GM19043 (cell line): Measurements from ENCODE around the gene CDH24.

ENCODE experiments used
- ATAC-seq: cut with Tn5 transposase; IDR thresholded peaks from one replicate; pipeline ENCODE4 v1.9.1; 2021; ENCODE audit warnings: low read depth; ENCODE audit not compliant: unreplicated experiment

CDH24 gene

DNA sequence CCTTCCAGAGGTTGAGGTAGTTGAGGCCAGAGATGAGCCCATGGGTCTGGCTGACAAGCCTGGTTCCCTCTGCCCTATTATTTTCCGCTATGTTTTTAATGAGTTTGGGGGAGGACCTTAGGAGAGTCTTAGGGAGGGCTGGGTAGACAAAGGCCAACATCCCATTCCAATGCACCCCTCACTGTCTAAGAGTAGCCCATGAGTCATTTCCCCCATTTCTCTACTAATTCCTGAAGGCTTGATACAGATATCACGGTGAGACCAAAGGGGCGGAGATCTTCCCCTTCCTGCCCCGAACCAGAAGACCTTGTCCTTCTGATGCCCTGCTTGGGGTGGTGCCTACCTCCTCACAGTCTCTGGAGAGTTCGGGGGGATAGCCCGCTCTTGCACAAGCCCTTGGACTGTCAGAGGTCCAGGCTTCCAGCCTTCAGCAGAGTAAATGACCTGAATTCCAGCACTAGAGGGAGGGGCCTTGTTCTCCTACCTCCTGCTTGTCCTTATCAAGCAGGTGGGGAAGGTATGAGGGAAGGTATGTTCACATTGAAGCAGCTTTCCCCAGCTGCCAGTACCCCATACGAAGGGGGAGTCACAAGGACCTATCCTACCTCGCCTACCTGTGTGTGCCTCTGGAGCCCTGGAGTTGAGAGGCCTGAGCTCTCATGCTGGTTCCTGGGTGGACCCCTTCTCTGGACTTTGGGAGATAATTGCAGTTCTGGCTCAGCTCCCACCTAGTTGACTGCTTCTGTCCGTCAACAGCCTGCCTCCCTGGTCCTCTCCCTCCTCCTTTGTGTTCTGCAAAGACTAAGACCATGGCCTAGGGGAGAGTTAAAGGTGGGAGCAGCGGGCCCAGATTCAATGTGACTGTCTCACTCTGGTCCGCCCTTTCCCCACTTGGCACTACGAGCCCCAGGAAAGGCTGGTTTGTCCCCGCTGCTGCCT, 11.6 kb downstream of the CDH24 start:
- no peak for ATAC-seq

DNA sequence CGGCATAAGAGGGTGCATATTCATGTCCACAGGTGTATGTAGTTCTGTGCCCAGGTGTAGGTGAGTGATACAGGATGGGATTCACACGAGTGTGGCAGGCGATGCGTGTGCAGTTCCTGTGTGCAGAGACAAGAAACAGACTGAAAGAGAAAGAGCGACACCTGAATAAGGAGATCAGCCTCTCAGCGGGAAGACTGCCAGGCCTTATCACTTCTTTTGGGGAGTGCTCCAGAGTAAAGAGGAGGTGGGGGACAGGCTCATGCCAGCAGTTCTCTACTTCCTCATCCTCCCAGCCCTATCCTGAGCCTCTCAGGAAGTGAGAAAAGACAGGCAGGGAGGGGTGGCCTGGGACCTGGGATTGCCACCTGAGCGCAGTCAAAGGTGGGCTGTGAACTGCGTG, 12.5 kb downstream of the CDH24 start:
- ATAC-seq: no peak

DNA sequence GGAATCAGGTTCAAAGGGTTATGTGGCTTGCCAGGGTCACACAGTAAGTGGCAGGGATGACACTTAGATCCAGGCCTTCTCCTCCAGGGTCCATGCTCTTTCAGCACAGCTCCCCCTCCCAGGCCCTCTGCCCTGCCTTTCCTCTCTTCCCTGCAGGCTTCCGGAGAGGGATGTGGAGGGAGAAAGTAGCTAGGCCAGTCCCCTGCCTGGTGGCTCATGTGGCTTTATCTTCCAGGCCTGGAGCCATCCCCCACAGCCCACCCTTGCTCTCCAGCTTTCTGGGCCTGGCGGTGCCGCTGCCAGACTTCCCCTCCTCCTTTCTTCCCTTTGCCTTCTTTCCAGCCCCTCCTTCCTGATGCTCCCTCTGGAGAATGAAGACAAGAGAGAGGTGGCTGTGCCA, 13.6 kb downstream of the CDH24 start:
- no peak for ATAC-seq

DNA sequence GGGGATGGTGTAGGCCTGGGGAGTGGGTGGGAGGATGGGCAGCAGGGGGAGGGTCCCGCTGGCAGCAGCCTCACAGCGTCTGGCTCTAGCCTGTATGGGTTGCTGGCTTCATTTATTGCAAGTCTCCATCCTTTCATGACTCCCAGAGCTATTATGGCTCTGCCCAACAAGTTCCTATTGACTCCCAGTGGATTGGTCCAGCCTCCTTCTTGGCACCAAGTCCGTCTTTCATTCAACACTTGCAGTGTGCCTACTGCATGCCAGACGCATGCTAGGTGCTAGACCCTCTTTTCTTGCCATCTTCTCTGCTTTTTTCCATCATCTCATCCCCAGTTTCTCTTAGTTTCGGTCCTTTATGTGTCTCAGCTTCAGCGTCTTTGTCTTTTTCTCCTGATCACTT, 14.2 kb downstream of the CDH24 start:
- no peak for ATAC-seq

DNA sequence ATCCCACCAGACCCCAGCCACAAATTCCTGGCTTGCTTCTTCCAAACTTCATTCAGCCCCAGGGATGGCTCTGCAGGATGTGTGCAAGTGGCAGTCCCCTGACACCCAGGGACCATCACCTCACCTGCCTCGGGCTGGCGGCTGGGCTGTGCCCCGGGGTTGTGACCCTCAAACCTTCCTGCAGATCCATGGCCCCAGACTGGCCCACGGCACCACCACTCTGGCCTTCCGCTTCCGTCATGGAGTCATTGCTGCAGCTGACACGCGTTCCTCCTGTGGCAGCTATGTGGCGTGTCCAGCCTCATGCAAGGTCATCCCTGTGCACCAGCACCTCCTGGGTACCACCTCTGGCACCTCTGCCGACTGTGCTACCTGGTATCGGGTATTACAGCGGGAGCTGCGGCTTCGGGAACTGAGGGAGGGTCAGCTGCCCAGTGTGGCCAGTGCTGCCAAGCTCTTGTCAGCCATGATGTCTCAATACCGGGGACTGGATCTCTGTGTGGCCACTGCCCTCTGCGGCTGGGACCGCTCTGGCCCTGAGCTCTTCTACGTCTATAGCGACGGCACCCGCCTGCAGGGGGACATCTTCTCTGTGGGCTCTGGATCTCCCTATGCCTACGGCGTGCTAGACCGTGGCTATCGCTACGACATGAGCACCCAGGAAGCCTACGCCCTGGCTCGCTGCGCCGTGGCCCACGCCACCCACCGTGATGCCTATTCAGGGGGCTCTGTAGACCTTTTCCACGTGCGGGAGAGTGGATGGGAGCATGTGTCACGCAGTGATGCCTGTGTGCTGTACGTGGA, 15.0 kb downstream of the CDH24 start, which contains the start of gene PSMB11:
PSMB11 (plus strand) TSS at position 51 of the 804 bp plus-strand sequence; CDS start at position 65, 14 bp downstream.
- ATAC-seq: no peak

DNA sequence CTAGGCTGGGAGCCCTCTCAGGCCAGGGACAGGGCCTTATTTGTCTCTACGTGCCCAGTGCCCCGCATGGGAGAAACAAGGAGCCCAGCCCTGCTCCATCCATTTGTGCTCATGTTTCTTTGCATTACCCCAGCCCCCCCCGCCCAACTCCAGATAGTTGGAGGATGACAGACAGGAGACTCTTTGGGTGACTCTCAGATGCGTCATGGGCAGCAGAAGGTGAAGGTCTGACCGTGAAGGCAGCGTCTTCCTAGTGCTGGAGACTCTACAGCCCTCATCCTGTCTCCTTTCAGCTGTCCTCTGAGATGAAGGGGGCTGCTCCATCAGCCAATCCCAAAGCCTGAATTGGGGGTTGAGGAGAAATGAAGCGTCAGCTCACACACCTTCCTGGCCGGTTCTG, 15.6 kb downstream of the CDH24 start:
- ATAC-seq: no peak

DNA sequence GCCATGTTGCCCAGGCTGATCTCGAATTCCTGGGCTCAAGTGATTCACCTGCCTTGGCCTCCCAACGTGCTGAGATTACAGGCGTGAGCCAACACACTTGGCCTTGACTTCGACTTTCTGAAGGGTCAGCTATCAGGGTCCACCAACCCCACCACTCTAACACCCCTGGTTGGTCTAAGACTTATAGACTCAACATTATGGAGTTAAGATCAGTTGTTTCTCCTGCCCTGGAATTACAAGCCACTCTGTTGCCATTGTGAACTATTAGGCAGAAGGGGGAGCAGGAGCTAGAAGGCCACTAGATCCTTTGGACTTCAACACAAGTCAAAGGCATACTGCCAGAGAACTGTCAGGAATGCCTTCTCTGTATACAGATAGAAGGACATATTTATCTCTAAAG, 17.2 kb downstream of the CDH24 start:
- no peak for ATAC-seq

DNA sequence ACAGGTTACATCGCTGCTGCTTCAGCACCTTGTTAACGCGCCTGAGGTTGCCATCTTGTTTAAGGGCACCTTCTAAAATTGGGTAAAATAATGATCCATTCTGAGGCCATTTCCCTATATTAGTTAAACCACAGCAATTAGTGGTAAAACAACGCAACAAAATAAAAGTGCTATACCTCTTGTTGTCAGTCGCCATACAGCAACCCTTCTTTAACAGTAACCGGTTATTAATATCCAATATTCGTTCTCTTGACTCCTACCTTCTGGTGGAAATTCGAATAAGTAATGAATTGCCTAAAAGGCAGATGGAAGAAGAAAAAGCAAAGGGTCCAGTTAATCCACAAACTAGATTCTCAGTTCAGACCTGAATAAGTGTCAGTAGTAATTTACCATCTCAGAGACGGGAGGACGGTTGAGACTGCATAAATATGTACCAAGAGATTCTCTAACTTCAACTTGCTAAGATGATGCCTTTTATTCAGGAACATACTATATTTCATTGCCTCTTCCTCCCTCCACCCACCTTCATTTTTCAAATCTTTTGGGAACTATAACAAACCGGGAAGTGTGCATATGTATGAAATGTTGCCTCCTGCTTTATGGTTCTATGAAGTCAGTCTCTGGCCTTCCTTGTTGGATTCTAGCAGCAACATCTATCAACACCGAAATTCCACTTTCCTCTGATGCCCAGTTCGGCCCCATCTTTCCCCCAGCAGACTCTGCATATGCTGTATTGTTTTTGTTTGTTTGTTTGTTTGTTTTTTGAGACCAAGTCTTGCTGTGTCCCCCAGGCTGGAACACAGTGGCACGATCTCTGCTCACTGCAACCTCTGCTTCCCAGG, 21.8 kb downstream of the CDH24 start:
- ATAC-seq: no peak

DNA sequence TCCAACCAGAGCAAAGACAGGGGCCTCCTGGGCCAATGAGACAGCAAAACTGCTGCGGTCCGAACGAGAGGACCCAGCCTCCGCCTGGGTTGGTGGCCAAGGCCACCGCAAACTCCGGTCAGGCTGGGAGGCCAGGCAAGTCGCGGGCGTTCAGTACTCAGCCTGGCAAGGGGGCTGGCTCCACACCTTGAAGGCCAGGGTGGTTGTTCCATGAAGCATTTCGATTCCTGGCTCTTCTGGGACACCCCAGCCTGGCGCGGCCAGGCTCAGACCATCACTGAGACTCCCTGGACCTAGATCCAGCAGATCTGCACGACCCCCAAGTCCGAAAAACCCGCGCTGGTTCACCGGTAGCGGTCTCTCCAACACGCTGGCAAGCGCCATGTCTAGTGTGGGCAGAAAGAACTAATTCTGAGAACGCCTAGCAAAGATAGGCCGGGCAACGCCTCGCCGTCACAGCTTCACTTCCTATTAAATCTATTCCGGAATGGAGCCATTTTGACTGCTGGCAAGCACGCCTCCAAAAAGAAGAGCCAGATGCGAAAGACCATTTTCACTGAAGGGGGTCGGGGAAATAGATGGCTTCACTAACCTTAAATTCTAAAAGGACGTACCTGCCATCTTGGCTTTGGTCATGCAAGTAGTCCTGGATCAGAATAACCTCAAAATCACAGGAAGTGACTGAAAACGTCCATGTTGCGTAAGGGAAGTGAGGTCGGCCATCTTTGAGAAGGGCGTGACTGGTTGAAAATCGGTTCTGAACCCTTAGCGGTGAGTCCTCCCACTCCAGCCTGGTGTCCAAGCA, 22.6 kb downstream of the CDH24 start, which contains the start of gene PSMB5:
PSMB5 (minus strand) TSS at position 403 of the 805 bp plus-strand sequence; CDS start at position 384, 19 bp downstream.
- peak; percentile 93 for ATAC-seq

DNA sequence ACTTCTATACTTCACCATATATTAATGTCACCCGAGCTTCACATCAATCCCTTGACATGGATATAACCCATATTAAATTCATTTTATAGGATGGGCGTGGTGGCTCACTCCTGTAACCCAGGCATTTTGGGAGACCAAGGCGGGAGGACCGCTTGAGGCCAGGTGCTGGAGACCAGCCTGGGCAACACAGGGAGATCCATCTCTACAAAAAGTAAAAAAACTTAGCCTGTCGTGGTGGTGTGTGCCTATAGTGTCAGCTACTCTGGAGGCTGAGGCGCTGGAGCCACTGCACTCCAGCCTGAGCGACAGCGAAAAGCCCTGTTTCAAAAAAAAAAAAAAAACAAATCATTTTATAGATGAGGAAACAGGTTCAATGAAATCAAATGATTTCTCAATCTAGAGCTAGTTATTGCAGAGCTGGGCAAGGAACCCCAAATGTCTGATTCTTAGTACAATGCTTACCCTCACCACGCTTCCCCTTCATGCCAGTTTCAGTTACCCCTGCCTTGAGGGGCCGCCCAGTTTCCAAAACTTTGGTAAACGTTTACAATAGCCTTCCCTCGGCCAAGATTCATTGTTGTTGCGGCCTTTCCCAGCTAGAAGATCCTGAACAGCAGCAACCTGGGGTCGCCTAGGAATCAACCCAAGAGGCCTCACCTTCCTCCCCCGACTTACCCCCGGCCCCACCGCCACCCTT, 23.4 kb downstream of the CDH24 start:
- no peak for ATAC-seq

DNA sequence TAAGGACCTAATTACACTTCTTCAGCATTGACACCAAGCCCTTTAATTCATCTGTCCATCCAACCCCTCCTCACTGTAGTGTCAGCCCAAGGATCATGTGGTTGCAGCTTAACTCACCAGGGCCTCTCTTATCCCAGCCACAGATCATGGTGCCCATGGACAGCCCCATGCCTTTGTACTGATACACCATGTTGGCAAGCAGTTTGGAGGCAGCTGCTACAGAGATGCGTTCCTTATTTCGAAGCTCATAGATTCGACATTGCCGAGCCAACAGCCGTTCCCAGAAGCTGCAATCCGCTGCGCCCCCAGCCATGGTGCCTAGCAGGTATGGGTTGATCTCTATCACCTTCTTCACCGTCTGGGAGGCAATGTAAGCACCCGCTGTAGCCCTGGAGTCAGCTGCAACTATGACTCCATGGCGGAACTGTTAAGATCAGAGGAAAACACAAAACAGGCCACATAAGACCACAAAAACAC, 24.0 kb downstream of the CDH24 start:
- no peak for ATAC-seq

DNA sequence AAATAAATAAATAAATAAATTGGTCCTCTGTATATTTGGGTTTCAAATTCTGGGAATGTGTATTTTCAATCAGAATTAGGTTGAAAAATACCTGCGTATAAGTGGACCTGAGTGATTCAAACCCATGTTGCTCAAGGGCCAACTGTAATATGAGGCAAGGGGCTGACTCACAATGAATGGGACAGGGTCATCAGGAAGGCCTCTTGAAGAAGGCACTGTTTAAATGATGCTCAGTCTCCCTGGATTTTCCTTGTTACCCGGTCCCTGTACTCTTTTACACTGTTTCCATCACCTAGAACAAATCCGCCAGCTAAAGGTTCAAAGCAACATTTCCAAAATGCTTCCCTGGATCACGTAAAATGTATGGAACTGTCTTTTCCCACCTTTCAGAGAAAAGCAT, 26.4 kb downstream of the CDH24 start:
- no peak for ATAC-seq

DNA sequence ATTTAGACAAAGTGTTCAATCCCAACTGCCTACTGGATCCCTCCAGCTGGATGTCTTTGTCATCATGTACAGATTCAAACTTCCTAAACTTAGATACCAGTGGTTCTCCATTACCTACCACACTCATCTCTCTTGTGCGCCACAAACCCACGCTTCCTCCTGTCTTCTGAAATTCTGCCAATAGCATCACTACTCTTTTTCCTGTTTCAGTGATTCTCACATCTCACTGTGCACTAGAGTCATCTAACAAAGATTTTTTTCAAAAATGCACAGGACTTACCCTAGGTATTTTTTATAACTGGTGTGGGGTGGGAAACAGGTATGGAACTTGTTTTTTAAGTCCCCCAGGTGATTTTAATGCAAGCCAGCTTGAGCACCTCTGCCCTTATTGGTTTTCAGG, 28.5 kb downstream of the CDH24 start:
- ATAC-seq: no peak

DNA sequence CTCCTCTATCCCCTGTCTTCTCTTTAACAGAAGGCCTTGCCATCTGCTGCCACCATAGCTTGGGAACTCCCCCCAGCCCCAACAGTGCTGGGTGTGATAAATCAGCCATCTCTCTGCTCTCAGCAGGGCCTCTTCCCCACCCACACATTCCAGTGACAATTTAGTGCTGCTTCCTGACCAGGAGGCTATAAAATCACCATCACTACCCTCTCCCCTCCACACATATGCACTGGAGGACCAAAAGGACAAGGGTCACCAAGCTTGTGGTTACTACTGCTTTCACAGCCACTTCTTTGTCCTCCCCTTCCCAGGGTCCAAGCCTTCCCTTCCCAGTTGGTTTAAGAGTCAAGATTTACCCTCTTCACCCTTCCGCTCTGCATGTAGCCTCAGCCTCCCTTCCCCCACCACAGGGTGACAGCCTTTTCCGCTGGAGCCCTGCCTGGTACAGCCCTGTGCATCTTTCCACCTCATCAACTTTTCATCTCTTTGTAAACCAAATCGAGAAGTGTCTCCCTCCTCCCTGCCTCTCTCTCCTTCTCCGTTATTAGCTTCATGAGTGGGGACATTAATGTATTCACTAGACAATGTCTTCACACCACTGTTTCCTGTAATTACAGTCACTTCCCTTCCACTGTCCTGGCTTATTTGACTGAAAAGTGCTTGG, 32.0 kb downstream of the CDH24 start:
- ATAC-seq: no peak

DNA sequence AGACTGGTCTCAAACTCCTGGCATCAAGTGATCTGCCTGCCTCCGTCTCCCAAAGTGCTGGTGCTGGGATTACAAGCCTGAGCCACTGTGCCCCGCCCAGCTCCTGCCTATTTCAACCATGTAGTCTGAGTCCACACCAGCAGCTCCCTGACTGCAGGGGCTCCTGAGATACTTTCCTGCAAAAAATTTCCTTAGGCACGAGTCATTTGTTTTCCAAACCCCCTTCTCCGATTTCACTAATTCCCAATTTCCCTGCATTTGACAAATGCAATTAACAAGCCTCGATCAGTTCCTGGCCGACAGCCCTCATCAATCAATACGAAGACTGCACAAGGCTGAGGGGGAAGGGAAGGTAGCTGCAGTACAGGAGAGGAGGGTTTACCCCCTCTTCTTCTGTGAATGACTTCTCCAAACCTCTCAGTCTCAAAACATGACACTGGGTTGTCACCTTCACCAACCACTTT, 32.7 kb downstream of the CDH24 start:
- ATAC-seq: no peak

DNA sequence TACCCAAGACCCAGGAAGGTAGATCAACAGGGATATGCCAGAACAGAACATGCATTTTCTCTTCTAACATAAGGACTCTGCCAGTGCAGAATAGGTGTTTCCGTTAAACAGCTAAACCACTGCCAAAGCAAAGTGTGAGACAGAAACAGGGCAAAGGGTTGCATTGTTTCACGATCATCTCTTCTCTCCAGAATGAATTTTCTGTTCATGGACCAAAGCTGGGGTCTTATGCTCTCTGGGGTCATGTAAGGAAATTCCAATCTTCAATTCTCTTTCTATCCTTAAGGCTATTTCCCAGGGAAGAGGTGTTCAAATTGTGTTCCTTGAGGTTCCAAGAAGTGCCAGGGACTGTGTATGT, 33.5 kb downstream of the CDH24 start:
- no peak for ATAC-seq

DNA sequence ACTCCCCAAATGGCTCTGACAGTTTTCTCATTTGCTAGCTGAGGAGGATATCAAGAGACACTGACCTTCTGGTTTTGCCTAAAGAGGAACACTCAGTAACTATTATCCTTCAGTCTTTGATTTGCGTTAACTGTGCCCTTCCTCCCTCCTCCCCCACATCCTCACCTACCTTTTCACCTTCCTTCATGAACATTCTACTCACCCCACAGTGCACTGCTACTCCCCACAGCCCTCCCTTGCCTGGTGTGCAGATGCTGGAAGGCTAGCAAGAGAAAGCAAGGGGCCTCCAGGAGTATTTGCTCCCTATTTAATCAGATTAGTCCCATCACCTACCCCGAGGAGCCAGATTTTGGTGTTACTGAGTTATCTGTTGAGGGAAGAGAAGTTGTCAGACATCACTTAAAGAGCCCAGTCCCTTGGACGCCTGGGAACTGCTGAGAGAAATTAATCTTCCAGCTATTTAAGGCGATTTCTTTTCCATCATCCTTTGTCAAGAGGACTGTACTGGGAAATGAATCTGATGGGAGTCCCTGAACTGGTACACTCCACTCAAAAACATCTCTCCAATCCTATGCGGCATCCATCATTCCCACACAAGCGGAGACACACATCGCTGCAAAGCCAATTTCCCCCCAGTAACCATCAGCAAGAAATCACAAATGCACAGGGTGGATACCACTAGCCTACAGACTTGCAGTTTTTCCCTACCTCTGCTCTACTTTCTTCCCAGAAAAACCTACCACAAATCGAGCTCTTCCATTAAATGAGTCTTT, 34.1 kb downstream of the CDH24 start:
- ATAC-seq: no peak
